Thyroid gland (tissue), 4 donors: Measurements from ENCODE around the gene DOCK2. TPM values are rescaled to one million over a fixed set of nuclear protein-coding genes. Genes with fewer than 3 reads are reported as not detected.

ENCODE experiments used
- DNase-seq, 2 donors: peaks; one replicate each; pipeline ENCODE4 v3.0.0-alpha.2; 2019
- H3K27ac ChIP-seq, 3 donors: fragments of 200-600 bp; sonication (generic); 1 replicate in 2 of 3; 2 replicates in 1 of 3; pipeline ENCODE4 v1.5.1; 2016 to 2019; ENCODE audit warnings: mild to moderate bottlenecking in 1 of 3, moderate library complexity in 1 of 3
- H3K27me3 ChIP-seq: fragments of 200-600 bp; sonication (generic); one replicate; pipeline ENCODE4 v1.5.1; 2019
- H3K36me3 ChIP-seq, 2 donors: fragments of 200-600 bp; sonication (generic); one replicate each; pipeline ENCODE4 v1.5.1; 2016 to 2019
- H3K4me1 ChIP-seq, 2 donors: fragments of 200-600 bp; sonication (generic); one replicate each; pipeline ENCODE4 v1.5.1; 2017 to 2019
- H3K4me3 ChIP-seq, 3 donors: fragments of 200-600 bp; sonication (generic); replicated peaks in 1 of 3; 1 replicate in 2 of 3; 2 replicates in 1 of 3; pipeline ENCODE4 v1.5.1; 2016; ENCODE audit warnings: mild to moderate bottlenecking in 1 of 3
- H3K9me3 ChIP-seq: fragments of 200-600 bp; sonication (generic); one replicate; pipeline ENCODE4 v1.5.1; 2017
- CTCF ChIP-seq, 6 experiments: fragments of 200-600 bp in 3 of 6; fragments of 450-650 bp in 3 of 6; sonication (generic) in 3 of 6; IDR thresholded peaks; one replicate each; pipeline ENCODE4 v1.5.1; 2016 to 2019; ENCODE audit warnings: antibody characterized with exemption in 6 of 6, mild to moderate bottlenecking in 2 of 6, inconsistent platforms in 1 of 6, moderate library complexity in 1 of 6
- POLR2A ChIP-seq, 2 donors: fragments of 450-650 bp; IDR thresholded peaks; one replicate each; pipeline ENCODE4 v1.6.1; 2017; ENCODE audit warnings: antibody characterized with exemption in 2 of 2, mild to moderate bottlenecking in 2 of 2, moderate library complexity in 1 of 2
- WGBS, 2 donors: methylation state at CpG; one replicate each; pipeline ENCODE4 v1.1.5; 2017; 5-methylcytosine and 5-hydroxymethylcytosine counted together
- intact Hi-C: fragments of 100-400 bp; cut with DNase I; formaldehyde crosslinking; loops from one replicate; pipeline ENCODE4 v1.15.1; 2023
- total RNA-seq, 4 donors: library from RNA; depleted of rRNA; stranded (reverse); fragments of >200 nt; gene quantifications; one replicate each; pipeline ENCODE4 v1.2.3, GENCODE V29; 2016

DOCK2 gene
- total RNA-seq, 4 donors from 2014 or later = 4.3 to 14.1 (median 8.6) TPM

- no peak for DNase-seq
- Histone ChIP-seq H3K4me3 (no peak overlapping the region), H3K27me3 (no peaks in the 10 kb centered on the region), H3K27ac (no peak overlapping the region), H3K36me3 (no peaks in the 10 kb centered on the region), H3K4me1 (peaks cover 3 to 9% of the 10 kb centered on the region in 2 donors), H3K9me3 (no peaks in the 10 kb centered on the region)
- intact Hi-C loops = no loop called here
- 77 to 79% methylated on average over 2 of the region's 2 CpGs for WGBS, 2 donors
- TF ChIP-seq CTCF (IDR thresholded peaks at IDR 0.05) = no peak
Observed at GRCh38 chr5:169772256-169772655, 135.2 kb downstream of the DOCK2 start.

DNA sequence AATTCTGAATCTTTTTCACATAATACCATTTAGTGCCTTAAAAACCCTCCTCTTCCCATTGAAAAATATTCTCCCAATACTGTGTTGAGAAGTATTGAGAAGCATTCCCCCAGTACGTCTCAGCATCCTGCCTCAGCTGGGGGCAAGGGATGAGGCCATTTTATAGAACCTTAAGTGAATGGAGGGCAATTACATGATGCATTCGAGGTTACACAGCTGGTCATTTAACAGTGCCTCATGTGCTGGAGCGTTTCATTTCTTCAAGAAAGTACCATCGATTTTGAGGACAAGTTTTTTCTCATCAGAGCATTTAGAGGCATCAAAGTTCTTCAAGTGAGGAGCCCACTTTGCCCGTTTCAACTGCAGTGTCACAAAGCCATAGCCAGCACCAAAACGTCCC lies 135.6 kb downstream of the DOCK2 start:
- Histone ChIP-seq H3K4me1 (peaks cover 3 to 10% of the 10 kb centered on the region in 2 donors), H3K27me3 (no peaks in the 10 kb centered on the region), H3K27ac (no peak overlapping the region), H3K9me3 (no peaks in the 10 kb centered on the region), H3K4me3 (no peak overlapping the region), H3K36me3 (no peaks in the 10 kb centered on the region)
- no peak for TF ChIP-seq CTCF (IDR thresholded peaks at IDR 0.05)
- no peak for TF ChIP-seq POLR2A (IDR thresholded peaks at IDR 0.05)
- WGBS, 2 donors = 75 to 90% methylated on average over 6 of the region's 6 CpGs
- intact Hi-C loops = no loop called here
- DNase-seq = no peak

GRCh38 chr5:169777159-169777558 lies 140.1 kb downstream of the DOCK2 start:
- Histone ChIP-seq H3K27ac (no peak overlapping the region), H3K4me3 (no peak overlapping the region), H3K36me3 (no peaks in the 10 kb centered on the region), H3K27me3 (no peaks in the 10 kb centered on the region), H3K4me1 (peaks cover 0 to 21% of the 10 kb centered on the region in 2 donors), H3K9me3 (no peaks in the 10 kb centered on the region)
- 16 to 29% methylated on average over 6 of the region's 6 CpGs for WGBS, 2 donors
- intact Hi-C loops = no loop called here
- no peak for DNase-seq
- TF ChIP-seq CTCF (IDR thresholded peaks at IDR 0.05) (no peak), POLR2A (IDR thresholded peaks at IDR 0.05) (no peak)

DNA sequence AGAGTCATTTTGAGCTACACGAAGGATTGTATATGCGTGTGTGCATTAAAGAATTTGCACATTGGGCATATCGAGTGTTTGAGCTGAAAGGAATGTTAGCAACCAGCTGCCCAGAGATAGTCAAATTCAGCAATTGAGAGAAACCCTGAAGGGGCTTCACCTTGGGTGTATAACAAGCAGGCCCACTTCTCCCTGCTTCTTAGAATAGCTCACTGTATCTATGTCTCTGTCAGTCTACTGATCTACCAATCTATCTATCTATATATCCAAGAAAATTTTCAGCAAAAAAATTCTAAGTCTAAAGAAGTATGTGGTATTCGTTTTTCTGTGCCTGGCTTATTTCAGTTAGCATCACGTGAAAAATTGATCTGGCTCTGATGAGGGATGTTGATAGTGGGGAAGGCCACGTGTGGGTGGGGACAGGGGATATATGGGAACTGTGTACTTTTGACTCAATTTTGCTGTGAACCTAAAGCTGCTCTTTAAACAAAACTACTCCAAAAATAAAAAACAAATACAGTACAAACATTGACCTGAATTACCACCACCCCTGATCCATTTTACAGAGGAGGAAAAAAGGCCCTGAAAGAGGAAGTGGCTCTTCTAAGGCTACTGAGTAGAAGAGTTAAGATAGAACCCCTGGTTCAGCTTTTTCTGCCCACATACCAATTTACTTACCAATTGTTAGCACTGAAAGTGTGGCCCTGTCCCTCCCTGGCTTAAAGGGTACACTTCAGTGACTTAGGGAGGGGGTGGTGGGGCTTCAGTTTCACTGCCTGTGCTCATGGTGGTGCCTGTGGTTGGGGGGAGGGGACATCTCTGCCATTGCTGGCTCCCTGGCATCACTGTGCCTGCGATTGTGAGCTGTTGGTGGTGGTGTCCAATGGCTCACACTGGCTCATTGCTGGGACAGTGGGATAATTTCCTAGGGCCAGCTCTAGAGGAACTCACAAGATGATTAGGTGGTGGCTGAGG lies 141.8 kb downstream of the DOCK2 start:
- Histone ChIP-seq H3K27me3 (no peaks in the 10 kb centered on the region), H3K9me3 (no peaks in the 10 kb centered on the region), H3K27ac (no peak overlapping the region), H3K4me1 (peaks cover 0 to 21% of the 10 kb centered on the region in 2 donors), H3K4me3 (no peak overlapping the region), H3K36me3 (no peaks in the 10 kb centered on the region)
- TF ChIP-seq POLR2A (IDR thresholded peaks at IDR 0.05) (no peak), CTCF (IDR thresholded peaks at IDR 0.05) (no peak)
- no peak for DNase-seq
- WGBS, 2 donors = 85 to 87% methylated on average over 7 of the region's 7 CpGs
- intact Hi-C loops = no loop called here
